HUES64 (cell line): ENCODE measurements around the gene FIGN.

Source experiments
- H3K27ac ChIP-seq: 2 replicates; pipeline ENCODE4 v1.7.0; 2013; ENCODE audit warnings: low read depth, low read length, inconsistent platforms
- H3K27me3 ChIP-seq: 2 replicates; pipeline ENCODE4 v1.6.1; 2013; ENCODE audit warnings: mild to moderate bottlenecking, low read length; ENCODE audit not compliant: insufficient read depth
- H3K36me3 ChIP-seq: 2 replicates; pipeline ENCODE4 v1.6.1; 2013; ENCODE audit warnings: mild to moderate bottlenecking, low read length; ENCODE audit not compliant: insufficient read depth
- H3K4me1 ChIP-seq: 2 replicates; pipeline ENCODE4 v1.6.1; 2013; ENCODE audit warnings: mild to moderate bottlenecking, low read length, moderate library complexity; ENCODE audit not compliant: insufficient read depth
- H3K4me3 ChIP-seq: 2 replicates; pipeline ENCODE4 v1.5.1; 2013; ENCODE audit warnings: mild to moderate bottlenecking, low read length, moderate library complexity
- H3K9ac ChIP-seq: 2 replicates; pipeline ENCODE4 v1.6.1; 2013; ENCODE audit warnings: mild to moderate bottlenecking, low read depth, low read length
- H3K9me3 ChIP-seq: 2 replicates; pipeline ENCODE4 v1.6.1; 2013; ENCODE audit warnings: low read depth, low read length; ENCODE audit not compliant: insufficient read depth
- WGBS: fragments of 150-250, 120-280 bp; methylation state at CpG from one replicate; pipeline ENCODE4 v1.1.7; 2013; ENCODE audit warnings: missing lambda C conversion rate; 5-methylcytosine and 5-hydroxymethylcytosine counted together

Gene FIGN

DNA sequence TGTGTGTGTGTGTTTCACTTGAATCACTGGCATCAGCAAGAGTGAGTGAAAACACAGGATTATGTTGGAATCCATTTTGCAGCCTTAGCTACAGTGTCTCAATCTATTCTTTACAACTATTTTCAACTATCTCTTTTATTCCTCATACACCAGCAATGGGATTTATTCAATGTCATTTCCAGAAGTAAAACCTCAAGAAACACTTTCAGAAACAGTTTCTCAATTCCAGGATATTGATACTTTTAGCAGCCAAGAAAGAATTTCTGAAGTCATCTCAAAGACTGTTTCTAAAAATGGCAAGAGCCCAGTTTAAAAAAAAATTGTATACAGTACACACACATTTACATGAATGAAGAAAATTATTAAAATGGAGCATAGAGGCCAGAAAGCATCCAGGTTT is 171.6 kb downstream of the FIGN start:
- Histone ChIP-seq H3K4me3 (no peak overlapping the region), H3K9ac (no peak overlapping the region), H3K4me1 (peaks cover under 1% of the 10 kb centered on the region; the same call in 1 of the 2 replicates), H3K27me3 (no peaks in the 10 kb centered on the region), H3K36me3 (no peaks in the 10 kb centered on the region), H3K9me3 (no peaks in the 10 kb centered on the region), H3K27ac (no peak overlapping the region)

DNA sequence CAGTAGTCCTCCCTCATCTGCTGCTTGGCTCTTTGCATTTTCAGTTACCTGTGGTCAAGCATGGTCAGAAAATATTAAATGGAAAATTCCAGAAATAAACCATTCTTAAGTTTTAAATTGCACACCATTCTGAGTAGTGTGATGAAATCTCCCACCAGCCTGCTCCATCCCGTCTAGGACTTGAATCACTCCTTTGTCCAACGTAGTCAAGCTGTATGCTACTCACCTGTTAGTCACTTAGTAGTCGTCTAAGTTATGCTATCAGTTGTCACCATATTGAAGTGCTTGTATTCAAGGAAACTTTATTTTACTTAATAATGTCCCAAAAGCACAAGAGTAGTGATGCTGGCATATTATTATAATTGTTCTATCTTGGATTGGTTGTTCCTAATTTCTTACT is 172.5 kb downstream of the FIGN start:
- no peaks in the 10 kb centered on the region for H3K27me3 ChIP-seq
- WGBS: 86% methylated on average over 3 of the region's 3 CpGs
- no peaks in the 10 kb centered on the region for H3K36me3 ChIP-seq
- no peak overlapping the region for H3K9ac ChIP-seq
- H3K9me3 ChIP-seq: no peaks in the 10 kb centered on the region
- H3K4me3 ChIP-seq: no peak overlapping the region
- H3K4me1 ChIP-seq: peaks cover 9% of the 10 kb centered on the region; the same call in 1 of the 2 replicates
- H3K27ac ChIP-seq: no peak overlapping the region

DNA sequence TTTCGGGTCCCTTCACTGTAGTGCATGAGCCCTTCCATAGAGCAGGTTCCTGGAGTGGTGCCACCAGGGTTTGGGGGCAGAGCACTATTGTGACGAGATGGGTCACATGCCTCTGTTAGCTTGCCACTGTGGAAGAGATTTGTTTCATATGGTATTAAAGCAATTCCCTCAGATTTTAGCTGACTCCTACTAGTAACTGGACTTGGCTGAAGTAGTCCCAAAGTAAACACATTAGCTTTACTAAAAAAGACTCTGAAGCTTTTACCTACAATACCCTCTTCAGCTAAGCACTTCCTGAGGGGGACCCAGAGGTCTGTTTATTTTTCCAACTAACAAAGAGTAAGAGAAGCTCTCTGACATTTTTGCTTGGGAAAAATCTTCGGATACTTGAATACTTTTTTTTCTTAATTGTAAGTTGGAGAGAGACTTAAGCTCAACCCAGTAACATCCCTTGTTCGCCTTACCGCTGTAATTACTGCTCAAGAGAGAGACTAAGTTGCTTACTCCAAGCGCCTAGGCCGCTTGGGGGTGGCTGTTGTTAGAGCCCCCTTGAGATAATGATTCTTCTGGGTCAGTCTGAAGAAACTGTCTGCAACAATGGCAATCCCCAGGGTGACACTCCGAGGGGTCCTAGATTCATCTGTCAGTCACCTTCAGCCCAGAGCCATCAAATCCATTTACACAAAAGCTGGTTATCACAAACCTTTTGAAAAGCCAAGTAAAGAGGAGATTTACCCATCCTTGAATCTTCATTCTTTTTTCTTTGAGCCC is 177.4 kb downstream of the FIGN start:
- 73% methylated on average over 8 of the region's 8 CpGs for WGBS
- Histone ChIP-seq H3K27ac (no peak overlapping the region), H3K9ac (no peak overlapping the region), H3K4me1 (peaks cover 9% of the 10 kb centered on the region; the same call in 1 of the 2 replicates), H3K4me3 (no peak overlapping the region), H3K9me3 (no peaks in the 10 kb centered on the region), H3K27me3 (no peaks in the 10 kb centered on the region), H3K36me3 (no peaks in the 10 kb centered on the region)

DNA sequence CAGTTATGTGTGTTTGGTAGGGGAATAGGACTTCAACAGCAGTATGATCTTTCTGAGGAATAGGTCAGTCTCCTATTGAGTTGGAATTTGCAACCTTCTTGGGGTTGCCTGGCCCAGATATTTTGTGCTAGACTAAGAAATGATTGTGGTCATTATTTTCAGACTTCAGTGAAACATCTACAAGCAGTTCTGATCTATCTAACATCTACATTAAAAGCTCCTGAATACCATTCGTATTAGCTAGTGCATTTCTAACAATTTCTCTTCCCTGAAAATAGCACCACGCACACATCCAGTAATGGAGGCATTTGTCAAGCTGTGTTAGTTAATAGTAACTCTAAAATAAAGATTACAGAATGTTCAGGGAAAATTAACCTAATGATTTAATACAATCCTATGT is 179.3 kb downstream of the FIGN start:
- 81% methylated on average over 1 of the region's 2 CpGs for WGBS
- no peaks in the 10 kb centered on the region for H3K9me3 ChIP-seq

DNA sequence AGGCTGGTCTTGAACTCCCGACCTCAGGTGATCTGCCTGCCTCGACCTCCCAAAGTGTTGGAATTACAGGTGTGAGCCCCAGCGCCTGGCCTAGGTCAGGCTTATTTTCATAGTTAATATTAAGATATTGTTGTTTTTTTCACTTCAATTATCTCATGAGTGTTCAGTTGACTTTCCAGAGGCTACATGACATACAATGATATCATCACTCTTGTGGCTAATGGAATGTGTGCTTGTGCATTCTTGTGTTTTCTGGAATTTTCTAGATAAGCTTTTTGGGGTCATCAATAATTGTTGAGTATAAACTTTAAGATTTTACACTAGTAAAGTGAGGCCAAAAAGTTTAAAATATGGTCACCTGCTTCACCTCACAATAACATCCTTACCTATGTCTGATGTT is 180.9 kb downstream of the FIGN start:
- Histone ChIP-seq H3K36me3 (no peaks in the 10 kb centered on the region), H3K27me3 (no peaks in the 10 kb centered on the region), H3K9ac (no peak overlapping the region), H3K9me3 (no peaks in the 10 kb centered on the region), H3K27ac (no peak overlapping the region), H3K4me3 (no peak overlapping the region), H3K4me1 (peaks cover 9% of the 10 kb centered on the region; the same call in 1 of the 2 replicates)
- 97% methylated on average over 3 of the region's 3 CpGs for WGBS

More for the DNA sequence above, 179.3 kb downstream of the FIGN start:
- no peaks in the 10 kb centered on the region for H3K27me3 ChIP-seq
- H3K4me3 ChIP-seq: no peak overlapping the region
- no peak overlapping the region for H3K9ac ChIP-seq
- no peaks in the 10 kb centered on the region for H3K36me3 ChIP-seq
- no peak overlapping the region for H3K27ac ChIP-seq
- peaks cover 9% of the 10 kb centered on the region; the same call in 1 of the 2 replicates for H3K4me1 ChIP-seq

DNA sequence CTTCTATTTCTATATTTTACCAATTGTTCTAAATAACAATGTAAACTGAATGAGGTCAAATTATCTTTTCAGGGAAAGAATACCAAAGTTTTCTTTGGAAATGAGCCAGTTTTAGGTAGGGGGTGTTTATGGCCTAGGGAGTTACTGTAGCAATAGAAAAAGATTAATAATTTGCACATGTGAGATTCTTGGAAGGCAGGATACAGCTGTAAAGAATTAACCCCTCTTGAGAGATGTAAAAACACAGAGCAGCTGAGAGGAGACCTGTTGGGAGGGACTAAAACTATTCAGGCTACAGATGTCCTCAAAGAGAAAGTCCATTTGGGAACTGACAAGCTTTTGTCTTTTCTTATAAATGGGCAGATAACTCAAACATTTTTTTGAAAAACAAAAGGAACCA is 182.2 kb downstream of the FIGN start:
- Histone ChIP-seq H3K36me3 (no peaks in the 10 kb centered on the region), H3K27me3 (no peaks in the 10 kb centered on the region), H3K9ac (no peak overlapping the region), H3K9me3 (no peaks in the 10 kb centered on the region), H3K4me3 (no peak overlapping the region), H3K4me1 (0 out of 2 replicates have a peak, but pooled peaks cover 2% of the 10 kb centered on the region), H3K27ac (no peak overlapping the region)

DNA sequence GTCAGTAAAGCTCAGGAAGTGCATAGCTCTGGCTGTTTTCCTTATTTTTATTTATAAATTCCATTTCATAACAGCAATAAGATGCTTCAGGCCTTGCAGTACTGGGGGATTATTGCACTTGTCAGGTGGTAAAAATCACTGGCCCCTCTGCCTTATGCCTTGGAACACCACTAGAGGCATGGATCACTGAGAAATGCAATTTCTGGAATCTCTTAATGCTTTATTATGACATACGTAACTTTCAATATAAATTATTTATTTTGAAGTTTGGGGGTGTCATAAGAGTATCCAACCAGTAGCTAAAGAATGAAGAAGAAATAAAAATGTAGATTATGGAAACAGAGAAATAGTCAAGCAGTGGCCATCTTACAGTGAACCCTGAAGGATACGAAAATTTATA is 183.1 kb downstream of the FIGN start:
- H3K9ac ChIP-seq: no peak overlapping the region
- no peak overlapping the region for H3K27ac ChIP-seq
- H3K27me3 ChIP-seq: no peaks in the 10 kb centered on the region
- no peaks in the 10 kb centered on the region for H3K9me3 ChIP-seq
- H3K4me1 ChIP-seq: no peaks in the 10 kb centered on the region
- H3K36me3 ChIP-seq: no peaks in the 10 kb centered on the region
- WGBS: no CpG with 5 or more reads among the region's 2 CpGs
- H3K4me3 ChIP-seq: no peak overlapping the region

DNA sequence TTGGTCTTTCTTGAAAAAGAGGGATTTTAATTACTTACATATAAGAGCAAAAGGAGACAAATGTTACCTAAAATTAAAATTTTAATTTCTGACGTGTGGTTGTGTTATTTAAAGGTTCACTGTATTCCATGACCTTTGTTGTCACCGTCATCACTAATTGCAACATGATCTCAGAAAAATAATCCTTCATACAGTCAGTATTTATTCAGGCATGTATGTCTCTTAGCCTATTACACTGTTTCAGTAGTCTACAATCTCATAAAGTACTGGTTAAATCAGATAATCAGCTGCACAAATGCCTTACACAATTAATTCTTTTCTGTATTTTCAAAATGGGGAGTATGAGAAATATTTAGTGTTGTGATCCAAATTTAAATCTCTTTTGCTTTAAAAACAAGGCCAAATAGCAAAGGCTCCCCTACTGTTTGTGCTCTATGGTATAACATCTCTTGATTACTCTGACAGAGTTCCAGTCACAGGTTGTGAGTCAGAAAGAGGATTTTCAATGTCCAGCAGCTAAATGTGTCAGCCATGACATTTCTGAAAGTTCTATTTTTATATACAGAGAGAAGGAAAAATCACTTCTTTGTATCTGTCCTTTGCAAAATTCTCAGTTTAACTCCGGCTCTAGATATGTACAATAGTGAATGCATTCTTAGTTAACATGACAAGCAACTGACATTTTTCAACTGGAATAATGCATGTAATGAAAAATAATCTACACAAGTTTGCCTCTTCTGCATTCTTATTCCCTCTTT is 184.0 kb downstream of the FIGN start:
- Histone ChIP-seq H3K36me3 (no peaks in the 10 kb centered on the region), H3K4me1 (no peaks in the 10 kb centered on the region), H3K27ac (no peak overlapping the region), H3K9me3 (no peaks in the 10 kb centered on the region), H3K4me3 (no peak overlapping the region), H3K9ac (no peak overlapping the region), H3K27me3 (no peaks in the 10 kb centered on the region)
- WGBS: 97% methylated on average over 2 of the region's 3 CpGs

DNA sequence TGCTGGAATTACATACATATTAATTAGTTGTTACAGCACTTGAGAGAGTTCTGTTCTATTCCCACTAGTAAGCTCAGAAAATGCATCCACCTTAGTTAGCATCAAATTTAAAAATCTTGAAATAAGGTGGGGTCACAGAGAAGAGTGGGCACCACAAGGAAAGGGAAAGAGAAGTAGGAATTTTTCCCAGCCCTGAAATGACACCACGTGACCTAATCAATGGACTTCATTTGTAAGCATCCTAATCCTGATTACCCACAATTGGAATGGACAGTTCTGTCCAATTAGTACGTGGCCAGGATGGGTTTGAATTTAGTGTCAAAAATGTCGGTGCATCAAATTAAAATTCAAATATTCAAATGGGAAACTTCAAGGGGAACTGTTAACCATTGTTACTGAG is 186.8 kb downstream of the FIGN start:
- Histone ChIP-seq H3K9me3 (no peaks in the 10 kb centered on the region), H3K36me3 (no peaks in the 10 kb centered on the region), H3K9ac (no peak overlapping the region), H3K27me3 (no peaks in the 10 kb centered on the region), H3K4me1 (no peaks in the 10 kb centered on the region), H3K27ac (no peak overlapping the region), H3K4me3 (no peak overlapping the region)
- WGBS: 90% methylated on average over 3 of the region's 3 CpGs
